ENCODE data around the gene ZNF579.

Gene ZNF579

DNA sequence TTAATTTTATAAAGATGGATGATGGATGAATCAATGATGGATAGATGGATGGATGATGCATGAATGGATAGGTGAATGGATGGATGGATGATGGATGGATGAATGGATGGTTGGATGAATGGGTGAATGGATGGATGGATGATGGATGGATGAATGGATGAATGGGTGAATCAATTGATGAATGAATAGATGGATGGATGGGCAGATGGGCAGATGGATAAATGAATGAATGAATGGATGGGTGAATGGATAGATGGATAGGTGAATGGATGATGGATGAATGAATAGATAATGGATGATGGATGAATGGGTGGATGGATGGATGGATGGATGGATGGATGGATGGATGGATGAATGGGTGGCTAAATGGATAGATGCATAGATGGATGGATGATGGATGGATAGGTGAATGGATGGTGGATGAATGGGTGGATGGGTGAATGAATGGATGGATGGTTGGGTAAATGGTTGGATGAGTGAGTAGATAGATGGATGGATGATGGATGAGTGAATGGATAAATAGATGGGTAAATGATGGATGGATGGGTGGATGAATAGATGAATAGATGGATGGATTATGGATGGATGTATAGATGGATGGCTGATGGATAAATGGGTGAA lies 12.8 kb downstream of the ZNF579 start:
- DNase-seq (ENCODE audit: low read depth) = no peak

DNA sequence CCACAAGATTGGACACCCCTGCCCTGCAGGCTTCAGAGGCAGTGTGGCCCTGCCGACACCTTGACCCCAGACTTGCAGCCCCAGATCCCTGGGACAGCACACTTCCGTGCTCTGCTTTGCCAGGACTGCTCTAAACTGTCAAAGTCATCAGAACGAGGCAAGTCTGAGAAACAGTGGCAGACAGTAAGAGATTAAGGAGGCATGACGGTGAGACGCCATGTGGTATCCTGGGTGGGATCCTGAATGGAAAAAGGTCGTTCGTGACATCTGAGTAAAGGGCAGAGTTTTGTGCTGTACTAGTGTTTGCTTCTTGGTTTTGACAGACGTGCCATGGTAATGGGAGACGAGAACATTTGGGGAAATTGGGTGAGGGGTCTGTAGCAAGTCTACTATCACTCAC lies 13.8 kb downstream of the ZNF579 start:
- DNase-seq (ENCODE audit: low read depth) = no peak

DNA sequence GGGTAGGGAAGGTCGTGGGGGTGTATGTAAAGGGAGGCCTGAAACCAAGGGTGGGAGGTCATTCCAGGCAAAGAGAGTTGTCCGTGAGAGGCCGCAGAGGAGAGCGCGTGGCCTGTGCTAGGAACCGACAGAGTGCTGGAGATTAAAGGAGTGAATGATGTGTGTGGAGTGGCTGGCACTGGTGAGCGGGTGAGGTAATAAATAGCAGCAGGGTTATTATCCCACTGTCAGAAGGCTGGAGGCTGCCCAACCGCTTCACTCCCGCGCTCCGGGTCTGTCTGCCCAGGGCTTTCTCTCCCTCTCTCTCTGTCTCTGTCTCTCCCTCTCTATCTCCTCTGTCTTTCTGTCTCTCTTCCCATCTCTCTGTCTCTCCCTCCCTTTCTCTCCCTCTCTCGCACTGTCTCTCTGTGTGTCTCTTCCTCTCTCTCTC lies 17.4 kb downstream of the ZNF579 start:
- DNase-seq (ENCODE audit: low read depth) = no peak

DNA sequence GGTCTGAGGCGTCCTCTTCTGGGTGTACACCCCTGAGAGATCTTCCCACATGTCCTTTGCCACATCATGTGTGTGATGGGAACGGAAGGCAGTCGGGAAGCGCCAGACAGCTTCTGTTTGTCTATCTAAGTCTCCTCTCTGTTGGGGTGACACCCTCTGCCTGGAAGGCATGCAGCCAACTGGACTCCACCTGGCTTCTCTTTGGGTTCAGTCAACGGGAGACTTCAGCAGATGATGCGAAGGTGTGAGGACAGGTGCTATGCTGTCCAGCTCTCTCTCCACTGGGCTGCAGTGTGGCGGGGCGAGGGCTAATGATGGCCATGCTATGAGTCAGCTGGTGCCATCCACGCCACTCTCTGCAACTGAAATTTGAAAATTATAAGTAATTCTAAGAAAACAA lies 21.0 kb downstream of the ZNF579 start:
- no peak for DNase-seq (ENCODE audit: low read depth)

DNA sequence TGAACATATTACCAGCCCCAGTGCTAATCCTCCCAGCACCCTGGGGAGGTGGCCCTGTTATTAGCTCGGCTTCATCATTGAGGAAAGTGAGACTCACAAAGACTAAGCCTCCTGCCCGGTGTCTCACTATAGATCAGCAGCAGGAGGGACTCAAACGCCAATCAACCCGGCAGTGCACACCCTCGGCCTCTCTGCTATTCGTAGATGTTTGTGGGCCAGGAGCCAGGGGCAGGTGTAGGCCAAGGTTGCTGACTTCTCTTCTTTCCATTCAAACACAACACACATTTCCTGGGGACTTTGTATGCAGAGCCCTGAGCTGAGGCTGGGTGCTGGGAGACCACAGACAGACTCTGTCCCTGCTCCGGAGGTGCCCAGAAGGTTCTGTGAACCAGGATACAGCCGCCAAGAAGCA lies 25.9 kb downstream of the ZNF579 start:
- no peak for DNase-seq (ENCODE audit: low read depth)

DNA sequence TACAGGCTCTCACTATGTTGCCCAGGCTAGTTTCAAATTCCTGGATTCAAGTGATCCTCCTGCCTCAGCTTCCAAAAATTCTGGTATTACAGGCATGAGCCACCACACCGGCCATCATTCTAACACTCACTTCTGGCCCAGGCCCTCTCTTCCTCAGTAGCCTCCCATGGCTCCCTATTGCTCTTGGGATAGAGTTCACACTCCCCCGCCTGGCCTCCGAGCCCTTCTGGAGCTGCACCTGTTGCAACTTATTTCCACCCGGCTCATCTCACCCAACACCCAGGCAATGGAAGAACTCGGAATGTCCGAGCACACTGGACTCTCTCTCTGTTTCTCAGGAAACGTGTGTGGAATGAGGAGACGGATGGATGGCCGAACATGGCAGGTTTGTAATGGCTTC lies 26.3 kb downstream of the ZNF579 start:
- no peak for DNase-seq (ENCODE audit: low read depth)

DNA sequence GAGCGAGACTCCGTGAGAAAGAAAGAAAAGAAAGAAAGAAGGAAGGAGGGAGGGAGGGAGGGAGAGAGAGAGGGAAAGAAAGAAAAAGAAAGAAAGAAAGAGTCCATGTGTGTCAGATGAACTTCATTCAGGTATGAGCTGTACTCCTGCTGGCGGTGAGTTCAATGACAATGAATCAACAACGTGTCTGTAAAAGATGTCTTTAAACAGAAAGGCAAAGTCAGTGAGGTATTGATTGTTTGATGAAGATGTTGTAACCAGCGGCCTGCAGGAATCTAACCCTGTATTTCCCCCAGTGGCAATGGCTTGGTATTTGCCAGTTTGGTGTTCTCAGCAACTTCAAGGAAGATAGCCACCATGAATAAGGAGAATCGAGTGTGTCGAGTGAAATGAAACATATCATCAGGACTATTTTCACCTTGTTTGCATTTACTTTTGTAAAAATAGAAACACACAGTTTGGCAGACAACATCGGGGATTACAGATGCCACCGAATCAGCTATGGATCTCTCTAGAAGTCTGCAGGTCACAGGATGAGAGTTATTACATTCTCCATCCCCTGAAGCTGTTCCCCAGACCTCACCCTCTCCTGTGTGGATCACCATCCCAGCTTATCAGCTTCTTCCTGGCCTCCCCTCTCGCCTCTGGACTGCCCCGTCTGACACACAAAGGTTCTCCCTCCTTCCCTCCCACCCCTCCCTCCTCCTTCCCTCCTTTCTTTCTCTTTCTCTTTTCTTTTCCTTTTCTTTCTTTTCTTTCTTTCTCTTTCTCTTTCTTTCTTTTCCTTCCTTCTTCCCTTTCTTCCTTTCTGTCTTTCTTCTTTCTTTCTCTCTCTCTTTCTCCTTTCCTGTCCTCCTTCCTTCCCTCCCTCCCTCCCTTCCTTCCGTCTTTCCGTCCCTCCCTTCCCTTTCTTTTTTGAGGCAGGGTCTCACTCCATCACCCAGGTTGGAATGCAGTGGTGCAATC lies 27.1 kb downstream of the ZNF579 start:
- no peak for DNase-seq (ENCODE audit: low read depth)

DNA sequence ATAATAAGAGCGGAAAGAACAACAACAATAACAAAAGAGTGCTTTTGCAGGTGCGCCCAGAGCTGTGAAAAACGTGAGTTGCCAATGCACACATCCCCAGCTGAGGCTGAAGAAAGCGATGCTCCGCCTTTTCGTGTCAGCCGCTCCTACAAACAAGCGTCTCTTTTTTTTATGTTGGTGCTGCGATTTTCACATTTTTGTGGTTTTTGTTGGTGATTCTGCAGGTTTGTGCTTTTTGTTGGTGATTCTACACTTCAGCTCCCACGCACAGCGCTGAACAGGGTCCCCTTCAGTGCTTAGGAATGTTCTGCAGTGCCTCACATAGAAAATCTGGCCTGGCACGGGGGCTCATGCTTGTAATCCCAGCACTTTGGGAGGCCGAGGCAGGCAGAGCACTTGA lies 28.0 kb downstream of the ZNF579 start:
- no peak for DNase-seq (ENCODE audit: low read depth)

DNA sequence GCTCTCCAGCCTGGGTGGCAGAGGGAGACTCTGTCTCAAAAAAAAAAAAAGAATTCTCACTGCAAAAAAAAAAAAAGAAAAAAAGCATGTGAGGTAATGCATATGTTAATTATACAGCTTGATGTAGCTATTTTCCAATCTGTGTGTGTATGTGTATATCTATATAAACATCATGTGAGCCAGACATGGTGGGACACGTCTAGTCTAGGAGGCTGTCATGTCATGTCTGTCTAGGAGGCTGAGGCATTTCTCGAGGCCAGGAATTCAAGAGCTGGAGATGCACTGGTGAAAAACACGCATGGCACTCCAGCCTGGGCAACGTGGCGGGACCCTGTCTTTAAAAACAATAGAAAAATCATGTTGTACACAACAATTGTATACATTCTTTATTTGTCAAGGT lies 28.4 kb downstream of the ZNF579 start:
- DNase-seq (ENCODE audit: low read depth) = no peak

DNA sequence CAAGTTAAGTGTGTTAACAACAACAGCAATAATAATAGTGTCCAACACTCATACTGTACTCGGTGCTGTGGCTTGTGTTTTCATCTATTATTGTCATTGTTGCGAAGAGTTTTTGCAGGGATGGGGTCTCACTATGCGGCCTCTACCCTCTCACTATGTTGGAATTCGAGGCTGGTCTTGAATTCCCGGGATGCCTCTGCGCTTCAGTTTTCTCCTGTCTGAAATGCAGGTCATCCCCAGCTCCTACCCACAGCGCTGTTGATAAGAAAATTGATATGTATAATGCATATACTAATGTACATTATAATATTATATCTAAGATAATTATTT lies 30.4 kb downstream of the ZNF579 start:
- no peak for DNase-seq (ENCODE audit: low read depth)

DNA sequence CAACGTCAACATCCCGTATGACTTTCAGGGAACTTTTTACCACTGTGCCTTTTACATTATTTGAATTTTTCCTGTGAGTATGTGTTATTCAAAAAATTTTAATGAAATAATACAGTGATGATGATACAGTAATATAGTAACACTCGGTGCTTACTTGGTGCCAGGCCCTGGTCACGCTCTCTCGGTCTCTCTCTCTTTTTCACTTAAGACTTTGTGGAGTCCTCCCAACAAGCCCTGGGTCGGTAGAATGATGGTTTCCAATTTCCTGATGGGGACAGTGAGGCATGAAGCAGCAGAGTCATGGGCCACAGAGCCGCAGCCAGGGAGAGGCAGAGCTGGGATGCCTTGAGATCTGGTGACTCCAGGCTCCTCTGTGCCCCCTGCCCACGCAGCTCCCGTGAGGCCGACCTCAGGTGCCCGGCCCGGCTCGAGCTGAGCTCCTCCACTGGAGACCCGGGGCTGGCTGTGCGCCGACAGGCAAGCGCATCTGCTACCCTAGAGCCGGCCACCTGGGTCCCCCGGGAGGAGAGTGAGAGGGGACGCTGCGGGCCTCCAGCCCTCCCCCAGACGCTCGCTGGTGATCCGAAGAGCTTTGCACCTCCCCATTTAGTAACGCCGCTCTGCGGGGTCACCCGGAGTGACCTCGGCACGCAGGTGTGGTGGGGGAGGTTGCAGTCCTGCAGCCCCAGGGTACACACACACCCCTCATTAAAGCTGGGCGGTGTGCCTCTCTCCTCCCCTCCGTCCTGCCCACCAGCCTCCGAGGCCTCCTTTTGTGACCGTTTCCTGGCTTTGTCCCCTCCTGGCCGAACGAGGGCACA lies 30.9 kb downstream of the ZNF579 start:
- no peak for DNase-seq (ENCODE audit: low read depth)

DNA sequence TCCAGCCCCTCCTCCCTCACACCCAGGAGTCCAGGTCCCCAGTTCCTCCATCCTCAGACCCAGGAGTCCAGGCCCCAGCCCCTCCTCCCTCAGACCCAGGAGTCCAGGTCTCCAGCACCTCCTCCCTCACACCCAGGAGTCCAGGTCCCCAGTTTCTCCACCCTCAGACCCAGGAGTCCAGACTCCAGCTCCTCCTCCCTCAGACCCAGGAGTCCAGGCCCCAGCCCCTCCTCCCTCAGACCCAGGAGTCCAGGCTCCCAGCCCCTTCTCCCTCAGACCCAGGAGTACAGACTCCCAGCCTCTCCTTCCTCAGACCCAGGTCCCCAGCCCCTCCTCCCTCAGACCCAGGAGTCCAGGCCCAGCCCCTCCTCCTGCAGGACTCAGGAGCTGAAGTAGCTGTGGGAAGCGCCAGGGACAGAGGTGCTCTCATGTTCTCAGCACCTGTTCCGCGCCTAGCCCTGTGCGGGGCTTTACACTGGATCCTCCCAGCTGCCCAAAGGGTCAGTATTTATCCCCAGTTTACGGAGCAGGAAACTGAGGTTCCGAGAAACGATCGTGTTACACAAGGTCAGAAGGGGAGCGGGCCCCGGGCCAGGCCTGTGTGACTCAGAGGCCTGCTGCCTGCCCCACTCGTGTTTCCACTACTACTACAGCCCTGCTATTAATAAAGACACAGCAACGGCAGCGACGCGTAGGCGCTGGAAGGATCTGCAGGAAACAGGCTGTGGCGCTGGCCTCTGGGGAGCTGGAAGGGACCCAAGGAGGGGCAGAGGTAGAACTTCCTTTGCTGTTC lies 33.6 kb downstream of the ZNF579 start:
- no peak for DNase-seq (ENCODE audit: low read depth)

DNA sequence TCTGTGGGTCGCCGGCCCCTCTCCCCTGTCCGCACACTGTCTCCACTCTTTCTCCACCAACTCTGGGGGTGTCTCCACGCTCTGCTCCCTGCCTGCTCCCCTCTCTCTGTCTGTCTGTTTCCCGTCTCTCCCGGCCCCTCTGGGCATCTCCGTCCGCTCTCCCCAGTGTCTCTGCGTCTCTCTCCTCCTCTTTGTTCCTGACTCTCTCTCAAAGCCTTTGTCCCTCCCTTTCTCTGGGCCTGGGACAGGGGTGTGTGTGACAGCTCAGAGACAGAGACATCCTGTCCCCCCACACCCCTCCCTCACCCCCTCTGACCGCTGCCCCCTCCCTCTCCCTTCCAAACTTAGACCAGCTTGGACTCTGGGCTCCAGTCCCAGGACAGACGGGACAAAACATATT lies 34.6 kb downstream of the ZNF579 start:
- no peak for DNase-seq (ENCODE audit: low read depth)

DNA sequence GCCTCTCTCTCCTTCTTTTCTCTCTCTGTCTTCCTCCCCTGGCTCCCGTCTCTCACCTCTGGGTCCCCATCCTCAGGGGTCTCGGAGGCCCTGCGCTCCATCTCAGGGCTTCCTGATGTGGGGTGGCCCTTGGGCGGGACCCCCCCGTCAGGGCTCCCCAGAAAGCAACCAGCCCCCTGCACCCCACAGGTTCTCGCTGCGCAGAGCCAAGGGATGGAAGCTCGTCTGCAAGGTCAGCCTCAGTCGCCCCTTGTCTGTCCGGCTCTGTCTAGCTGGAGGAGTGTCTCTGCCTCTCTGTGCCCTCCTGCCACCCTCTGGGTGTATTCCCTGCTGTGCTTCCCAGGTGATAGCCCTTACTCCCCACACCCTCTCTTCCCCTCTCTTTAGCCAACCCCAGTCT lies 35.2 kb downstream of the ZNF579 start, which contains the start of gene SBK3:
SBK3 (minus strand) TSS at position 101 of the 400 bp plus-strand sequence; CDS start at position 101, 0 bp downstream.
- no peak for DNase-seq (ENCODE audit: low read depth)

DNA sequence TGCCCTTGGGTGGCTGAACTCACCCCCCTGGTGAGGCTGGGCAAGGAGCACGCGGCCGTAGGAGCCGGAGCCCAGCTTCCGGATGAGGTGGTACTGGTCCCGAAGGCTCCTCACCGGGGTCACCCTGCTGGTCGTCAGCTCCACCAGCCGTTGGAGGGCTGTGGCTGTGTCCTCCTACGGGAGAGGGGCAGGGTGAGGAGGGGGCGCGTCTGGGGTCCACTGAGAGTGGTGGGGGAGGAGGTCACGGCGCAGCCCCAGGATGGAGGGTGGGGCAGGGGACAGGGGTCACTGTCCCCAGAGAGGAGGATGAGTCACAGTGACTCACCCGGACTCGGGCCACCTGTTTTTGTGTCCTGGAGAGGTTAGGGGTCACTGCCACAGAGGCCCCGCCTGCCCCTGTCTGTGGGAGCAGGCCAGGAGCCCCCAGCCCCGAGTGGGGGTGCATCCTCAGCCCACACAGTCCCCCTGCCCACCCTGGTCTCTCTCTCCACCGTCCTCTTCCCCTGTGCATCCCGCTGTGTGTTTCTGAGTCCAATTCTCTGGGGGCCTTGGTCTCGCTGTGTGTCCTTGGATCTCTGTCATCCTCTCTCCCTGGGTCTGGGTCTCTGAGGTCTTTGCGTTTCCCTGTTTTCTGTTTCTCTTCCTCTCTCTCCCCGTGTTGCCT lies 35.7 kb downstream of the ZNF579 start:
- no peak for DNase-seq (ENCODE audit: low read depth)

DNA sequence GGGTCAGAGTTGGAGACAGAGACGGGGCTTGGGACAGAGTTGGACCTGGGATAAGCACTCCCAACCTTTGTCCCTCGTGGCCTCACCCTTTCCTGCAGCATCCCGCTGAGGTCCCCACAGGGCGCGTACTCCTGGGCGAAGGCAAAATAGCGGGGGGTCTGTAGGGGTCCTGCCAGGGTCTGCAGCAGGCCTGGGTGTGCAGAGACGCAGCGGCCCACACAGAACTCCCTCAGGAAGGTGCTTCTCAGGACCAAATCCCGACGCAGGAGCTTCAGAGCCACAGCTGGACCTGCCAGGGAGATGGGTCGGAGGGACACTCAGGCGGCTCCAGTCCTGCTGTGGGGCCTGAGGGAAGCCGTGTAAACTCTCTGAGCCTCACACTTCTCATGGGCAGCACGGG lies 36.6 kb downstream of the ZNF579 start:
- DNase-seq (ENCODE audit: low read depth) = no peak

DNA sequence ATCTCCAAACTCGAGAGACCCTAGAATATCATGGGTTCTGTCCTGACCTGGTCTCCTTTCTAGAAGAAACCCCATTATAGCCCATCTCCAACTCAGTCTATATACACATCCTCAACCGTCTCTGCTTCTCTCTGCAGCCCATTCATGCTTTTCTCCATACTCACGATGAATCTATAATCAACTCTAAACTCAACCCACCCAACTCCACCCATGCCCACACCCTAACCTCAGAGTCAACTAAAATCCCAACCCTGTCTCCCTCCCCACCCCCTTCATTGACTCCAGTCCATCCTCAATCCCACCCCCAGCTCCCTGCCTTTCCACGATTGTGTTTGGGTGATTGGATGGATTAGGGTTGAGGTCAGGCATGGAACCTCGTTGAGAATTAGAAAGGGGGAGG lies 37.1 kb downstream of the ZNF579 start:
- DNase-seq (ENCODE audit: low read depth) = no peak

DNA sequence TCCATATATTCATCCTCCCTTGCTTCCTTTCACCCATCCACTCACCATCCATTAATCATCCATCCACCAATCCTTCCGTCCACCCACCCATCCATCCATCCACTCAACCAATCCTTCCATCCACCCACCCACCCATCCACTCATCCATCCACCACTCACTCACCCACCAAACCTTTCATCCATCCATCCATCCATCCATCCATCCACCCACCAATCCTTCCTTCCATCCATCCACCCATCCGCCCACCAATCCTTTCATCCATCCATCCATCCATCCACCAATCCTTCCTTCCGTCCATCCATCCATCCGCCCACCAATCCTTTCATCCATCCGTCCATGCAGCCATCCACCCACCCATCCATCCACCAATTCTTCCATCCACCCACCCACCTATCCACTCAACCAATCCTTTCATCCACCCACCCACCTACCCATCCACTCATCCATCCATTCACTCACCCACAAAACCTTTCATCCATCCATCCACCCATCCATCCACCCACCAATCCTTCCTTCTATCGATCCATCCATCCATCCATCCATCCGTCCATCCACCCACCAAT lies 38.3 kb downstream of the ZNF579 start:
- DNase-seq (ENCODE audit: low read depth) = no peak

DNA sequence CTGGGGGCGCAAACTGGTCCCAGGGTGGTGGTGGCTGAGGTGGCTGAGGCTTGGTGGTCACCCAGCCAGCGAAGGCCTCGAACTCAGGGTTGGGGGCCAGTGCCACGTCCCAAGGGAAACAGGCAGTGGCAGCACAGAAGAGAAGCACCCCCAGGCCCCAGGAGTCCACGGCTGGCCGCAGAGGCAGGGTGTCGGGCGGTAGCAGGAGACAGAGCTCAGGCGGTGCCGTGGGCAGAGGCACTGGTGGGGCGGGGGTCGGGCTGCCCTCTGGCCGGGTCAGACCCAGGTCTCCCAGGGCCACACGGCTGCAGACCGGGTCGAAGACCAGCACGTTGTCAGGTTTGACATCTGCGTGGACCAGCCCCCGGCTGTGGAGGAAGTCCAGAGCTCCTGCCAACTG lies 39.6 kb downstream of the ZNF579 start:
- no peak for DNase-seq (ENCODE audit: low read depth)

DNA sequence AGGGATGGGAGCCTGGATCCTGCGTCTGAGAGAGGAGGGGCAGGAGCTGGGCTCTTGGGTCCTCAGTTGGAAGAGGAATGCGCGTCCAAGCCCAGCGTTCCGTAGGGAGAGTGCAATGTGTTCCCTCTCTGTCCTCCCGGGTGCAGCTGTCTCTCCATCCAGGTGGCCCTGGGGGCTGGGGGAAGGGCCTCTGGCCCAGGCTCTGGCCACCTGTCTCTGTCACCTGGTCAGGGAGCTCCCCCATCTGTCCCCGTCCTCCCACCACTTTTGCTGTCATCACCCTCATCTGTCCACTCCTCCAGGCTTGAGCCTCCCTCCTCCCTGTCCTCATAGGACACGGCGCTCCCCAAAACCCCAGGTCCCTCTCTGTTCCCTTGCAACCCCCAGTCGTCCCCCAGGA lies 40.0 kb downstream of the ZNF579 start:
- no peak for DNase-seq (ENCODE audit: low read depth)

Data from stimulated activated CD8-positive, alpha-beta memory T cell treated with anti-CD3 and anti-CD28 coated beads, Interleukin-15, amount 100 ng/mL, for 24 hours (primary cell).